Islet precursor cell (in vitro differentiated cells): ENCODE data around the gene SAFB.

Experiments
- DNase-seq: peaks from one replicate; pipeline ENCODE4 v3.0.0-alpha.2; 2018

Gene SAFB

GRCh38 chr19:5628919-5629481, 6.1 kb downstream of the SAFB start:
- DNase-seq, result no peak

- DNase-seq, result no peak
Measured at GRCh38 chr19:5631567-5632240, 8.8 kb downstream of the SAFB start.

- no peak for DNase-seq
Measured at GRCh38 chr19:5632241-5632612, 9.3 kb downstream of the SAFB start.

GRCh38 chr19:5632657-5633056, 9.8 kb downstream of the SAFB start:
- no peak for DNase-seq

GRCh38 chr19:5635427-5635826, 12.5 kb downstream of the SAFB start:
- no peak for DNase-seq

- DNase-seq, result no peak
Measured at GRCh38 chr19:5637971-5638370, 15.1 kb downstream of the SAFB start.

GRCh38 chr19:5641171-5641570, 18.3 kb downstream of the SAFB start:
- DNase-seq, result no peak

GRCh38 chr19:5642204-5642603, 19.3 kb downstream of the SAFB start:
- no peak for DNase-seq

GRCh38 chr19:5643060-5643459, 20.2 kb downstream of the SAFB start:
- DNase-seq, result no peak

- DNase-seq, result no peak
Measured at GRCh38 chr19:5644037-5644436, 21.2 kb downstream of the SAFB start.

DNA sequence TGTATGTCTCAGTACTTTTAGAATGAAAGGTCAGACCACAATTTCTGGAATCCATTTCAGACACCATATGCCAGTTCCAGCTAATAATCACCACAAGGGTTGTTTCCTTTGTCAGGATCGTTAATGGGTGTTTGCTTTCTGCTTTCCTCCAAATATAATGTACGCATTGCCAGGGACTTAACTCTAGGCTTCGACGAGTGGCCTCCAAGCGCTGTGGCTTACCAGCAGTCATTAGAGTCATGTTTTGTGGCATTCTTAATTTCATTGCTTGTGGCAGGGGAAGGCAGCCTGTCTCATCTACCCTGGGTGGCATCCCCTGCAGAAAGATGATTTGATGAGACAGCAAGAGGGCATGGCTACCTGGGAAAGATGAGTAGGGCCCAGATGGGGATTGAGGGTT, 22.5 kb downstream of the SAFB start:
- DNase-seq, result no peak

DNA sequence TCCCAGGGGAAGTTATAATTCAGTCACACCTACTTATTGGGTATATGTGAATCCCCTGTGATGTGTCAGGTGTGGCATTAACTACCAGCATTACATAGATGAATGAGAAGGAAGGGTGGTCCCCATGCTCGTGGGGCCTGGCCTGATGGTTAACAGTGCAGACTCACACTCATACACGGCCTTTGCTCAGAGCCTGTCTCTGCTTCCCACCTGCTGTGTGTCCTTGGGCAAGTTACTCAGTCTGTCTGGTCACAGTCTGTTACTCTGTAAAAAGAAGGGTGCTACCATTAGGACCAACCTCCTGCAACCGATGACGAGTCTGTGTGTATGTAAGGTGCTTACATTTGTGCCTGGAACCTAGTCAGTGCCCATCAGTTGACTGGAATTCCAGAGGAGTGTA, 23.8 kb downstream of the SAFB start:
- no peak for DNase-seq

- DNase-seq, result no peak
Measured at GRCh38 chr19:5648464-5648863, 25.6 kb downstream of the SAFB start.

DNA sequence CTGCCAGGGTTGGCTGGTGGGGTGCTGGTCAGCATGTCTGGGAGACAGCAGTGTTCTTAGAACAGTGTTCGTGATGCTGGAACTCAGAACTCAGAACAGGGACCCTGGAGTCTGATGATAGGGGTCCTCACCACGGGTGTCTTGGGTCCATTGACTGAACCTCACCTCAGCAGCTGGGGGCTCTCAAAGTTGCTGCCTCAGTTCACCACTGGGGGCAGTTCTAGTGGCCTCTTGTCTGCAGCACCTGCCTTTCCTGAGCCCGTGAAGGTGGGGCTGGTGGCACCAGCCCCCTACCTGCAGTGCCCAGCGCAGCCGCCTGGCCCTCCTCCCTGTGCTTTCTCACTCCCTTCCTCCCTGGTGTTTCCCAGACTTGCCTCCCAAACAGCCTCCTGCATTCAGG, 28.5 kb downstream of the SAFB start:
- no peak for DNase-seq

GRCh38 chr19:5652261-5652660, 29.4 kb downstream of the SAFB start:
- DNase-seq, result no peak

DNA sequence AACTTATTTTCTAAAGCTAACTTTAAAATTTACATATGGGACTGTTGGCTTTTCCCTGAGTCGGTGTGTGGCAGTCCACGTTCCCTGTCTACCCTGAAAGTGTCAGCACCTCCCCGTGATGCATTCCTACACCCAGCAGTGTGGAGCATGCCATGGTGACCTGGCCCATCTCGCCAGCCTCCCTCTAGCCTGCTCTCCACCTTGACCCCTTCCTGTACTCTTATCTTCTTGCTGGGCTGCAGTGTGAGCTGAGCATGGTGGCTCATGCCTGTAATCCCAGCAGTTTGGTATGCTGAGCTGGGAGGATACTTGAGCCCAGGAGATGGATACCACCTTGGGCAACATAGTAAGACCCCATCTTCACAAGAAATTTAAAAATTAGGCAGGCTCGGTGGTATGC, 32.0 kb downstream of the SAFB start:
- DNase-seq, result no peak

- DNase-seq, result no peak
Measured at GRCh38 chr19:5655412-5655811, 32.5 kb downstream of the SAFB start.

DNA sequence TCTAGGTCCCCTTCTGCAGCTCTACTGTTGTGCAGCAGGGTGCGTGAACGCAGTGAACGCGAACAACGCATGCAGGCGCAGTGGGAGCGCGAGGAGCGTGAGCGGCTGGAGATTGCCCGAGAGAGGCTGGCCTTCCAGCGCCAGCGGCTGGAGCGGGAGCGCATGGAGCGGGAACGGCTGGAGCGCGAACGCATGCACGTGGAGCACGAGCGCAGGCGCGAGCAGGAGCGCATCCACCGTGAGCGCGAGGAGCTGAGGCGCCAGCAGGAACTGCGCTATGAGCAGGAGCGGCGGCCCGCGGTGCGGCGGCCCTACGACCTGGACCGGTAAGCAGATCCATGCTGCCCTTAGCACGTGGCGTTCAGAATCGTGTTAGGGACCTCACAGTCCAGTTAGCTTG, 38.6 kb downstream of the SAFB start:
- DNase-seq, result no peak

DNA sequence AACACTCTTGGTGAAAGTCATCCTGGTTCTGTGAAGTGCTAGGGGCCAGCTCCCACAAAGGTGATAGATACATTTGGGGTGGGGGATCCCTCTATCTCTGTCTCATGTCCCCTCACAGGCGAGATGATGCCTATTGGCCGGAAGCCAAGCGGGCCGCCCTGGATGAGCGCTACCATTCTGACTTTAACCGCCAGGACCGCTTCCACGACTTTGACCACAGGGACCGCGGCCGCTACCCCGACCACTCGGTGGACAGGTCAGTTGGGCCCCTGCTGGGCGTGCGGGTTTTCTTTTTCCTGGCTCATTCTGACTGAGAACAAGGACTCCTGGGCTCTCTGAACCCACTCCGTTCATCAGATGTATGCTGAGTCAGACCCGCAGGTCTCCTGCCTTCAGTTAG, 41.0 kb downstream of the SAFB start:
- DNase-seq, result no peak

- no peak for DNase-seq
Measured at GRCh38 chr19:5664515-5664914, 41.6 kb downstream of the SAFB start.

DNA sequence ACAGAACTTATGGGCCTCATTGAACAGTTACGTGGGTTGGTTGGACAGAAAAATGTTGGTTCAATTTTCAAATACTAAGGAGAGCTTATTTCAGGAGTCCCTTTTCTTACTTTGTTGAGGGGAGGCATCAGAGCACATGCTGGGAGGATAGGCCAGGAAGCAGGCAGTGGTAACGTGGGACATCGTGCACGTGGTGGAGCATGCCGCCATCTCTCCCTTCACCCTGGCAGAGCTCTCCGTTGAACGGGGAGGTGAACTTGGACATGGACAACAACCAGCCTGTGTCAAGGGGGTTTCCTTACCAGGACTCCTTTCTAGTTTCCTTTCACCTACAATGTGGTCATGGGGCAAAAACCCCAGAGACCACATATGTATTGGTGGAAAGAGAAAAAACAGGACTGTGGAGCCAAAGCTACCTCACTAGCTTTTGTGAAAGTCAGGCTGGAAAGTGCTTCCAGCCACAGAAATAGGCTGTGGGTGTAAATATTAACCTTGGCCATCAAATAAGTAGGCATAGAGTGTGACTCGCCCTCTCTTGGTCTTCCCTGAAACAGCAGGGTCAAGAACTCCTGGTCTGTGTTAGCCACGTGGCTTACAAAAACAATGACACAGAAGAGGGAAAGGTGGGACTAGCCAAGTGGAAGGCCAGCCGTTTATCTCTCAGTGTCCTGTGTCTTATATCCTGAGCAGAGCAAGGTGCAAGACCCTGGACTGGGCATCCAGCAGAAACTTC, 43.1 kb downstream of the SAFB start:
- DNase-seq, result no peak

GRCh38 chr19:5666921-5667610, 44.2 kb downstream of the SAFB start:
- no peak for DNase-seq

GRCh38 chr19:5667751-5668271, 44.9 kb downstream of the SAFB start:
- DNase-seq, result peak; percentile 97

- DNase-seq, result no peak
Measured at GRCh38 chr19:5669212-5669611, 46.3 kb downstream of the SAFB start.
